SH-SY5Y (cell line): ENCODE measurements around the gene COBL.

Experiments used
- GATA2 ChIP-seq: IDR thresholded peaks from 2 replicates; pipeline ENCODE4 v1.6.1; 2011; ENCODE audit warnings: mild to moderate bottlenecking, low read depth, low read length
- GATA3 ChIP-seq: IDR thresholded peaks from 2 replicates; pipeline ENCODE4 v1.6.1; 2011; ENCODE audit warnings: low read depth, mild to moderate bottlenecking, low read length, moderate library complexity

COBL gene

GRCh38 chr7:51127618-51127904 lies 189.0 kb downstream of the COBL start:
- TF ChIP-seq GATA2: no peak
- no peak for TF ChIP-seq GATA3

- TF ChIP-seq GATA3: no peak
- no peak for TF ChIP-seq GATA2
Observed at GRCh38 chr7:51126813-51127617, 189.6 kb downstream of the COBL start.

DNA sequence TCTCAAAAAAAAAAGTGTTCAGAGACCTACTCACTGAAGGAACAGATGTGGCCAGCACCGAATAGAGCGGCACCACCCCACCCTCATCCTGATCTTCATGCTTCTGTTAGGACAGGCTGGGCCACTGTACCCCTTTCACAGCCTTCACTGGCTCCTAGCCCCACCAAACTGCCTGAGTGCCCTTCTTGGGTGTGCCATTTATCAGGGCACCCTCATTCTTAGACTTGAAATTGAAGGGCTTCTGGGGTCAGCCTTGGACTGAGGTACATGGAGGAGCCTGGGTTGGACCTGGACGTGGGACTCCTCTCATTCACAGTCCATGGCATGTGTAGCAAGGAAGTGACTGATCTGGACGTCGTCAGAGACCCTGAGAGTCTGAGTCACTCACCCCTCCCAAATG lies 190.3 kb downstream of the COBL start:
- no peak for TF ChIP-seq GATA2
- no peak for TF ChIP-seq GATA3

GRCh38 chr7:51124321-51124720 lies 192.3 kb downstream of the COBL start:
- TF ChIP-seq GATA3 (no peak), GATA2 (no peak)

DNA sequence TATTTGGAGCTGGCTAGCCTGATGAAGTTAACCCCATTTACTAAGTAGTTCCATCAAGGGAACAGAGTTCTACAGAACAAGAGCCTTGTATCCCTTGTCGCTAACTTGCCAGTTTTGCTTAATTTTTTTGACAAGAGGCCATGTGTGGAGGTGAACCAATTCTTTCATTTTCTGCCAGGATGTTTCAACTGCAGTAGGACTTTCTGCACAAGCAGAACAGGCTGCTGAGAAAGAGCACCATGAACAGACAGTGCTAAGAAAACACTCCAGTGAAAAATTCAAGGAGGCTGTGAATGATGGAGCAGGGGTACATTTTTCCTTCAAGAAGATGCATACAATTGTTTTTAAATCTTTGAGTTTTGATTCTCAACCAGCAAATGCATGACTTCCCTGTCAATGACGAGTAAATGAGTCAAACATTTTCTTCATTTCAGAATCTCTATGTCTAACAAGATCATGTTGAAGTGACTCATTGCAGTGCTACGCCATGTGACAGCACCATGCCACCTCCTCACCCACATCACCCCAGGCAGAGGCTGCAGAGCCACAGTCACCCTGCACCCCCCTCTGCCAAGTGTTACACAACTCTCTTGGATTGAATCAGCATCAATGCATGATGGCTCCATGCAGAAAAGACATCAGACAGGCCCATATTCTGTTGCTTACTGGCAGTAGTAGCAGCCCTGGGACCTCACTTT lies 193.1 kb downstream of the COBL start:
- TF ChIP-seq GATA3 (no peak), GATA2 (no peak)

DNA sequence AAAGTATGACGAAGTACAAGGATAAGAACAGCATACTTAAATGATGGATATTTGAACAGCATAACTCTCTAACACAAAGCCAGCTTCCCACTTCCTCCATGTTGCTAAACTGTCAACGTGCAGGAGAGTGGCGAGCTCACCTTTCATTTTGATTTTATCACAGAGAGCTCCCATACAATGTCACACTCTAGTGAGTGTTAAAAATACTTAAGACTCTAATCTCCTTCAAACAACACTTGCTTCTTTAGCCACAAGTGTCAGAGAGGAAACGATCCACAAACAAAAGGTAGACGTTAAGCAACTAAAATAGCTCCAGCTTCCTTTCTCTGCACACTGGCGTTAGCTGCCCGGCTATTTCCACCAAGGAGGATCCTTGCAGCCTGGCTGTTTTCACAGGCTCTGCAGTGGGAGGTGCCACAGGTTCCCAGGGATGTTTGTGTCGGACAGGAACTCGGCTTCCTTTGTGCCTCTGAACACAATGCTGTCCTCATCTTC lies 194.6 kb downstream of the COBL start:
- TF ChIP-seq GATA2: no peak
- no peak for TF ChIP-seq GATA3

DNA sequence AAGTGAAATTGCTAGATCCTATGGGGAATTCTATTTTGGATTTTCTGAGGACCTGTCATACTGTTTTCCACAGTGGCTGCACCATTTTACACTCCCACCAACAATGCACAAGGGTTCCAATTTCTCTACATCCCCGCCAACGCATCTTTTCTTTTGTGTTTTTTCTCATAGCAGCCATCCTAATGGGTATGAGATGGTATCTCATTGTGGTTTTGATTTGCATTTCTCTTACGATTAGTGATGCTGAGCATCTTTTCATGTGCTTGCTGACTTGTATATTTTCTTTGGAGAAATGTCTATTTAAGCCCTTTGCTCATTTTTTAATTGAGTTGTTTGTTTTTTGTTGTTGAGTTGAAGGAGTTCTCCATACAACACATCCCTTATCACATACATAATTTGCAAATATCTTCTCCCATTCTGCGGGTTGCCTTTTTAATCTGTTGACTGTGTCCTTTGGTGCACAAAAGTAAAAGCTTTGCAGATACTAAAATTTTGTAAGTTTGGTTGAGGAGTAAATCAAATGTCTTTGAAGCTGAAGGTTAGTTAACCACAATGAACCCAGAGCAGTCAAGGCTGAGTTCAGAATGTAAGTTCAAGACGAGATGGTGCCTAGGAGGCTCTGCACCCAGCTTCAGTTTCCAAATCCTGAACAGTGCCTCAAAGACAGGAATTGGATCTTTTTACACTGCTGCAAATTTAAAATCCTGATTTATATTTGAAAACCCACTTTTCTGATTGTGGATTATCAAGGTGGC lies 195.4 kb downstream of the COBL start:
- TF ChIP-seq GATA3: no peak
- TF ChIP-seq GATA2: no peak

DNA sequence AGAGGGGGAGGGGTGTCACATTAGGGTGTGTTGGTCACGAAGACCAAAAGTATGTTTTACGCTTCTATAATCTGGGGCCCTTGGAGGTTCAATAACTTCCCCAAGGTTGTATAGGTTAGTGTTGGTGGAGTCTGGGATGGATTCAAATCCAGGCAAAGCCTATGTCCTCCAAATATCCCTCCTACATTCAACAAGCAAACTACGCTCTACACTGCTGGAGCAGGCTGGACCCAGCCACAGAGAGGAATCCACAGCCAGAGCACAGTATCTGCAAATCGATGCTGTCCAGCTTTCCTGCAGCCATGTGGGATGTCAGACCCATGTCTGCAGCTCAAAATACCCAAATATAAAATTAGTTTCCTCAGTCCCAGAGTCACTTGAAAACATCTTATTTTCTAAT lies 198.0 kb downstream of the COBL start:
- TF ChIP-seq GATA2 (no peak), GATA3 (no peak)

GRCh38 chr7:51114501-51114900 lies 202.1 kb downstream of the COBL start:
- no peak for TF ChIP-seq GATA3
- TF ChIP-seq GATA2: no peak

GRCh38 chr7:51113962-51114361 lies 202.6 kb downstream of the COBL start:
- no peak for TF ChIP-seq GATA3
- TF ChIP-seq GATA2: no peak

- TF ChIP-seq GATA2 (no peak), GATA3 (no peak)
Observed at GRCh38 chr7:51113560-51113959, 203.0 kb downstream of the COBL start.

GRCh38 chr7:51111241-51111940 lies 205.2 kb downstream of the COBL start:
- TF ChIP-seq GATA3 (no peak), GATA2 (no peak)

DNA sequence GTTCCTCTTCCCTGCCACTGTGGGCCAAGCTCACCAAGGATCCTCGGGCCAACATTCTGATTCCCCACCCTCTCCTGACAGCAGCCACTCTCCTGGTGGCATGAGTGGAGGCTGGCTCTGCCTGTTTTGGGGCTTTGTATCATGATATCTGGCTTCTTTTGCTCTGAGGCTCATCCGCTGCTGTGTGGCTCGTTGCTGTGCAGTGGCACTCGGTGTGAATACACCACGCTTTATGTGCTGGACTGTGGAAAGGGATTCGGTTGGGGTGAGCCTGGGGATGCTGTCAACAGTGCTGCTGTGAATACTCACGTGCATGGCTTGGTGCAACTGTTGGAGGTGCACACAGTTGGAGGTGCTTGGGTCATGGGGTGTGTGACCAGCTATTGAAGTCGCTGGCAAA lies 208.5 kb downstream of the COBL start:
- no peak for TF ChIP-seq GATA2
- no peak for TF ChIP-seq GATA3

DNA sequence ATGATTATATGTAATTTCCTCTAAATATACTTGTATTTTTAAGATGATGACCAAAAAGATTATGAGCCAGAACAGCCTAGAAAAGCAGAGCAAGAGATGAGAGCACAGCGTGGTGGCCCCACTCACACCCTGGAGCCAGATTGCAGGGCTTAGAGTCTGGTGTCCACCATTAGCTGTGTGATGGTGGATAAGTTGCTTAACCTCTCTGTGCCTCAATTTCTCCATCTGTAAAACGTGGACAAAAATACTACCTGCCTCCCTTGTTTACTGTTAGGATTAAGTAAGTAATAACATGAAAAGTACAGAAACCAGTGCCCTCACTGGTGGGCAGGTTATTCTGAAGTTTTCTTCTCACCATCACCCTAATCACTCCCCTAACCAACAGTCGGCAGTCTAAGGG lies 212.3 kb downstream of the COBL start:
- no peak for TF ChIP-seq GATA3
- TF ChIP-seq GATA2: no peak
